ENCODE measurements around the gene DOLK.

Gene DOLK

DNA sequence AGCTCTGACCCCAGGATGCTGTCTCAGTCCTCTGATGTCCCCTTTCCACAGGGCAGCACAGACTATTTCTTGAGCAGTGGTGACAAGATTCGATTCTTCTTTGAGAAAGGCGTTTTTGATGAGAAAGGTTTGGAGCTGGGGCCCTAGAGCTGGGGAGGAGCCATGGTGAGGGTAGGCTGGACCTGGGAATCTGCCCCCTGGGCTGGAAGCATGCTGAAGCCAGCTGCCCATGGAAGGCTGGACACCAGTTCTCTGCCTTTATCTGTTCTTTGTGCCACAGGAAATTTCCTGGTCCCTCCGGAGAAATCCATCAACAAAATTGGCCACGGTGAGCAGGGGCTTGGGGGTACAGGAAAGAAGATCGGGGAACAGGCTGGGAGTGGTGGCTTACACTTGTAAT lies 13.7 kb downstream of the DOLK start:
- DNase-seq (ENCODE audit: low spot score): no peak

GRCh38 chr9:128929560-128929959 lies 17.8 kb downstream of the DOLK start:
- DNase-seq (ENCODE audit: low spot score): no peak

- DNase-seq (ENCODE audit: low spot score): no peak
These were observed 18.8 kb downstream of the DOLK start for GRCh38 chr9:128928624-128929023.

- DNase-seq (ENCODE audit: low spot score): peak; percentile 65
These were observed 19.5 kb downstream of the DOLK start for GRCh38 chr9:128927731-128928411.

GRCh38 chr9:128923493-128923883 lies 23.9 kb downstream of the DOLK start:
- DNase-seq (ENCODE audit: low spot score): no peak

DNA sequence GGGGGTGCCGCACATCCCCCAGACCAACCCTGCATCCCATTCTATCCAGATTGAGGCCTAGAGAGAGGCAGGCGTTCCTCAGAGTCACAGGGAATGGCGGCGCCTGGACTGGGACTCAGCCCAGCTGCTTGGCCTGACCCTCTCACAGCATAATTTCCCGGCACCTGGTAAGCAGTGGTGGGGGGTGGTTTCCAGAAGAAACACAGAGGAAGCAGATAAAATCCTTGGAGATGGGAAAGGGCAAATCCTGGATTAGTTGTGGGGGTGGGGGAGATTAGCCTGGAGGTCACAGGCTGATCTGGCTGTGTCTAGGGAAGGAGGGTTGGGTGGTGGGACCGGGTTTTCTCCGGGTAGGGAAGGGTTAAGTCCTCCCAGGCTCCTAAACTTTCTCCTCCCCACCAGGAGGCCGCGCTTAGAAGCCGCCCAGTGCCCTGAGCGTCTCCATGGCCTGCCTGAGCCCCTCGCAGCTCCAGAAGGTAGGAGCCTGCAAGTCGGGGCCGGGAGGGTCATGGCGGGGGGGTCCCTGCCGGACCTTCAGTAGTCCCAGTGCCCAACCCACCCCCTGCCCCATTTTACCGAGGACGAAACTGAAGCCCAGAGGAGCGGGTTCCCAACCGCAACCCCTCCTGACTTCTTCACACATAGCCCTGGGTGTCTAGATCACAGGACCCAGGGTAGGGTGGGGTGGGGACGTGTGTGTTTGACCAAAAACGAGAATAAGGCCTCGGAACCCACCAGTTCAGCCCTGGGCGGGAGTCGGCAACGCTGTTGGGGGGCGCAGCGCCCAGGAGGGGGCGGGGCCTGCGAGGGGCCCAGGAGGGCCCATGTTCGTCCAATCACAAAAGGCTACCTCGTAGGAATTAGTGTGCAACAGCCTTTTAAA lies 25.3 kb downstream of the DOLK start:
- DNase-seq (ENCODE audit: low spot score): peak; percentile 67

GRCh38 chr9:128920381-128921058 lies 26.9 kb downstream of the DOLK start, which contains the start of gene PHYHD1:
Gene PHYHD1, plus strand, starts transcription at chr9:128920982. Its CDS starts 1,342 bp downstream, at chr9:128922324.
- no peak for DNase-seq (ENCODE audit: low spot score)

DNA sequence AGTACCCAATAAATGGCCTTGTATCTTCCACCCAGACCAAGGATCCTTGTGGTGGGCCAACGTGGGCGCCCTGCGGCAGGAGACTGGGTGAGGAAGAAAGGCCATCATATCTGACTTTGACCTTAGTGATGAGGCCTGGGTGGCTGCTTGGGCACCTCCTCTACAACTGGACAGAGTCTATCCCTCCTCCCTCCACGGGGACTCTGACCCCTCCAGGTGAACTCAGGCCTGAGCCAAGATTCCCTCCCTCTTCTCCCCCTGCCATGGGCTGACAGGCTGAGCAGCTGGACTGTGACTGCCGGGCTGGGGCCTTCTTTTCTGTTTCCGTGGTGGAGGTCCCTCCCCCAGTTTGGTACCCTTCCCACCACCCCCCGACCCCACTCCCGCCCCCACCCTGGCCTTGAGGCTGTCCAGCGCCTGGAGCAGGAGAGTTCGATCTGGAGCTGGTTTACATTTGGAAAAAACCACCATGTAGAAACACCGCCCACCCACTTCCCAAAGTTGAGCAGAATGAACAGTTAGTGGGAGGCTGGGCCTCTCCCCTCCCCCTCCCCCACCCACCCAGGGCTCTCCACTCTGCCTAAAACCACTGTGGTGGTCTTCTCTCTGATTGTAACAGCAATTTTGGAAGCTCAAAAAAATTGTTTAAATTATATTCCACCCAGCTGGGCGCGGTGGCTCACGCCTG lies 27.9 kb downstream of the DOLK start:
- no peak for DNase-seq (ENCODE audit: low spot score)

DNA sequence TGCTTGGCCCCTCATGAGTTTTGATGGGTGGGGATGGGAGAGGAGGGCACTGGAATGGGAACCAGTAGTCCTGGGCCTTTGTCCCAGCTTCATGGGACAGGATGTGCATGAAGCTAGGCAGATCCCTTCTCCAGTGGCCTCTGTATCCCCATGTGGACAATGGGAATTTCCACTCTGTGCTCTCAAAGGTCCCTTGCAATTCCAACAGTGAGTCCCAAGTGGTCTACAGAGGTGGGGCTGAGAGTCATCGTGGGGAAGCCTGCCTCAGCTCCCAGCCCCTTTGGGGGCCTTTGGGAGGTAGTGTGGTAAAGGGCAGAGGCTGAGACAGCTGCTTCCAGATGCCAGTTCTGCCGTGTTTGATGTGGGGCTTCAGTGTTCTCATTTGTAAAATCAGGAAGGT lies 28.5 kb downstream of the DOLK start:
- no peak for DNase-seq (ENCODE audit: low spot score)

DNA sequence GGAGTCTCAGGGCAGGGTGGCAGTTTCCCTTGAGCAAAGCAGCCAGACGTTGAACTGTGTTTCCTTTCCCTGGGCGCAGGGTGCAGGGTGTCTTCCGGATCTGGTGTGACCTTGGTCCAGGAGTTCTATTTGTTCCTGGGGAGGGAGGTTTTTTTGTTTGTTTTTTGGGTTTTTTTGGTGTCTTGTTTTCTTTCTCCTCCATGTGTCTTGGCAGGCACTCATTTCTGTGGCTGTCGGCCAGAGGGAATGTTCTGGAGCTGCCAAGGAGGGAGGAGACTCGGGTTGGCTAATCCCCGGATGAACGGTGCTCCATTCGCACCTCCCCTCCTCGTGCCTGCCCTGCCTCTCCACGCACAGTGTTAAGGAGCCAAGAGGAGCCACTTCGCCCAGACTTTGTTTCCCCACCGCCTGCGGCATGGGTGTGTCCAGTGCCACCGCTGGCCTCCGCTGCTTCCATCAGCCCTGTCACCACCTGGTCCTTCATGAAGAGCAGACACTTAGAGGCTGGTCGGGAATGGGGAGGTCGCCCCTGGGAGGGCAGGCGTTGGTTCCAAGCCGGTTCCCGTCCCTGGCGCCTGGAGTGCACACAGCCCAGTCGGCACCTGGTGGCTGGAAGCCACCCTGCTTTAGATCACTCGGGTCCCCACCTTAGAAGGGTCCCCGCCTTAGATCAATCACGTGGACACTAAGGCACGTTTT lies 30.1 kb downstream of the DOLK start:
- no peak for DNase-seq (ENCODE audit: low spot score)

DNA sequence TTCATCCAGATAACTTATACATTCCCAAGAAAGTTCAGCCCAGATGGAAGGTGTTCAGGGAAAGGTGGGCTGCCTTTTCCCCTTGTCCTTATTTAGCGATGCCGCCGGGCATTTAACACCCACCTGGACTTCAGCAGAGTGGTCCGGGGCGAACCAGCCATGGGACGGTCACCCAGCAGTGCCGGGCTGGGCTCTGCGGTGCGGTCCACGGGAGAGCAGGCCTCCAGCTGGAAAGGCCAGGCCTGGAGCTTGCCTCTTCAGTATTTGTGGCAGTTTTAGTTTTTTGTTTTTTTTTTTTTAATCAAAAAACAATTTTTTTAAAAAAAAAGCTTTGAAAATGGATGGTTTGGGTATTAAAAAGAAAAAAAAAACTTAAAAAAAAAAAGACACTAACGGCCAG lies 30.7 kb downstream of the DOLK start:
- no peak for DNase-seq (ENCODE audit: low spot score)

DNA sequence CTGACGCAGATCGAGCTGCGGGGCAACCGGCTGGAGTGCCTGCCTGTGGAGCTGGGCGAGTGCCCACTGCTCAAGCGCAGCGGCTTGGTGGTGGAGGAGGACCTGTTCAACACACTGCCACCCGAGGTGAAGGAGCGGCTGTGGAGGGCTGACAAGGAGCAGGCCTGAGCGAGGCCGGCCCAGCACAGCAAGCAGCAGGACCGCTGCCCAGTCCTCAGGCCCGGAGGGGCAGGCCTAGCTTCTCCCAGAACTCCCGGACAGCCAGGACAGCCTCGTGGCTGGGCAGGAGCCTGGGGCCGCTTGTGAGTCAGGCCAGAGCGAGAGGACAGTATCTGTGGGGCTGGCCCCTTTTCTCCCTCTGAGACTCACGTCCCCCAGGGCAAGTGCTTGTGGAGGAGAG lies 31.2 kb downstream of the DOLK start:
- DNase-seq (ENCODE audit: low spot score): no peak

- DNase-seq (ENCODE audit: low spot score): no peak
These were observed 33.2 kb downstream of the DOLK start for GRCh38 chr9:128913995-128914772.

DNA sequence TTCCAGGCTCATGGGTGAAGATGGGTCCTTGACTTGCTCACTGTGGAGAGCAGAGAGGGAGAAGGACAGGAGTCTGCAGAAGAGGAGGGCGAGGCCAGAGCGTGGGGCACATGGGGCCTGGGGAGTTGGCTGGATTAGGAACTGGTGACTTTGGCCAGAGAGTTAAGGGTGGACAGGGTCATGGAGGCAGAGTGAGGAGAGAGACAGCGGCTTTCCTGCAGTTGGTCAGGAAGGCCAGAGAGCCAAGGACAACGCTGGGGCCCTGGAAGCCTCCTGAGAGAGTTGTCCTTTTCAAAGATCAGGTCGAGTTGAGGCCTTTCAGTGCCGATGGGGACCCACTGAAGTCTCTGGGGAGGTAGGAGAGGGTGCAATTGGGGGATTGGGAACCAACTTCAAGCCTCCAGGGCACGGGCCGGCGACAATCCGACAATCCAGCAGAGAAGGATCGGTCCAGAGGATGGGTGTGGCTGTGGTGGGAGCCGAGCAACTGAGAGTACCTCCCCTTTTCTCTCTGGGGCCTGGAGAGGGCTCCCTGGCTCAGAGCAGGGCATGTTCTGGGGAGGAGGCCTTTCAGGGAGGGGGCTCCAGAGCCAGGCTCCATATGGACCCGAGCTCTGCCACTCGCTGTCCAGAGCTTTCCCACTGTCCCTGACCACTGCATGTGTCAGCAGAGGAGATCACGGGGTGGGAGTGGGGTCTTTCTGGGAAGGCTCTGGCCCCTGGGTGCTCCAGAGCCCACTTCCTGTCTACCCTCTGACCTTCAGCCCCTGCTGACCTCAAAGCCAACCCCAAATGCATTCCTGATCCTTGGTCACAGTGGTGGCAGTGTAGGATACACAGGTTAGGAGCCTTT lies 34.1 kb downstream of the DOLK start:
- no peak for DNase-seq (ENCODE audit: low spot score)

GRCh38 chr9:128912270-128912853 lies 35.0 kb downstream of the DOLK start:
- peak; percentile 96 for DNase-seq (ENCODE audit: low spot score)

DNA sequence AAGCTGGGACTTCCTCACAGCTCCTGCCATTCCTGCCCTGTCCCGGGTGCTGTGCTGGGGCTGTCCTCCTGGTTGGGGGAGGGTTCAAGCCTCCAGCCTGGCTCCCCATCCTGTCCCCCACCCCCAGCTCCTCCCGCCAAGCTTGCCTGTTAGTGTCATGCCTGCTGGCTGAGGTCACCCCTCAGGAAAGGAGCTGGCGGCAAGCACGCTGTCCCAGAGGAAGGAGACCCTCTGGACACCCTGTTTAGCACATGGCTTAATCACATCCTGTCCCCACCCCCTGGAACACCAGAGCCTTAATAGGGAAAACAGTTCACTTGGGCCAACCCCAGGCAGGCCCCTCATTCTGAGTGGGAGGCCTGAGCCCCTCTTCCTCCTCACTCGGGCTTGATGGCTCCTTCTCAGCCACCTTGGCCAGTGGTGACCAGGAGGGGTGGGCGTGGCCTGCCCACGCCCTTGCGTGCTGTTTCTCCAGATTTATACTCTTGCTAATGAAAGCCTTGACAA lies 35.8 kb downstream of the DOLK start:
- peak; percentile 93 for DNase-seq (ENCODE audit: low spot score)

DNA sequence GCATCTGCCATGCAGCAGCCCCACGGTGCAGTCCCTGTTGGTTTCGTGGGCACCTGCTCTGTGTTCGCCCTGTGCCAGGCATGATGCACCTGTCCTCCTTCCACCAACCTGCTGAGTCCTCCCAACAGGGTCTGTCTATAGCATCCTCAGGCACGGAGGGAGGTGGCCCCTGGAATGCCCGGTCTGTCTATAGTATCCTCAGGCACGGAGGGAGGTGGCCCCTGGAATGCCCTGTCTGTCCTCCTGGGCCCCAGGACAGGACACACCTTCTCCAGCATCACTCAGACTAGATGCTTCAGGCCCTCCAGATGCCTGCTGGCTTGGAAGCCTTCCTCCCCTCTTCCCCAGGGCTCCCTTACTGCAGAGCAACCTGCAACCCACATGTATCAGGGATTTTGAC lies 36.5 kb downstream of the DOLK start:
- no peak for DNase-seq (ENCODE audit: low spot score)

- no peak for DNase-seq (ENCODE audit: low spot score)
These were observed 37.5 kb downstream of the DOLK start for GRCh38 chr9:128909859-128910258.

GRCh38 chr9:128908372-128908771 lies 39.0 kb downstream of the DOLK start:
- no peak for DNase-seq (ENCODE audit: low spot score)
